ENCODE data around the gene ZCCHC24.
A peak's percentile ranks its signal among the peaks of the same experiment; 100 is the strongest.

ZCCHC24 gene

DNA sequence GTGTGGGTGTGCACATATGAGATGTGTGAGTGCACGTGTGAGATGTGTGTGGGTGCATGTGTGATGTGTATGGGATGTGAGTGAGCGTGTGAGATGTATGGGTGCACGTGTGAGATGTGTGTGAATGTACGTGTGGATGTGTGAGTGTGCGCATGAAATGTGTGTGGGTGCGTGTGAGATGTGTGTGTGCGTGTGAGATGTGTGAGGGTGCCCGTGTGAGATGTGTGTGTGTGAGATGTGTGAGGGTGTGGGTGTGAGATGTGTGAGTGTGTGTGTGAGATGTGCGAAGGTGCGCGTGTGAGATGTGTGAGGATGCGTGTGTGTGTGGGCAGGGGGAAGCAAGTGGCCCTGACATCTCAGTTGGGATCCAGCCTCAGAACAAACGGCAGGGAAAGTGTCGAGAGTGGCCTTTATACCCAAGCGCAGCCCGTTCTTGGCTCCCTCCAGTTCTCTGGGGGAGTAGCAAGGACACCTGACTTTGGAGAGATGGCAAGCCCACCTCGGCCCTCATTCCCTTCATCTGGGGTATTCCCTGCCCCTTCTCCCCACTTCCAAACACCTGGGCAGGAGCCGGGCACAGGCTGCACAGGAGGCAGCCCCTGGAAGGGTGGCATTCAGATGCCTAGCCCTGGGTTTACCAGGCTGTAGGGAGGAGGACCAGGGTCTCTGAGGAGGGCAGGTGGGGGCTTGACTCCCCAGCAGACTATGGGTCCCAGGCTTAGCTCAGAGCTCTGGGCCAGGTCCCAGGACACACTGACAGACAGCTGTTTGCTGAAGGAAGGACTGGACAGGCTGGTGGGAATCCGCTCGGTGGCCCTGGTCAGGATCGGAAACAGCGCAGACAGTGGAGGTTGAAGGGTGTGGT lies 66.5 kb downstream of the ZCCHC24 start:
- Histone ChIP-seq H3K9me3 (no peaks in the 10 kb centered on the region), H3K27ac (peak overlapping the region; percentile 66 to 71)
- intact Hi-C loops (cut with DNase I; ENCODE audit: low total_unique reads) = loop anchor here (1.0 kb wide), 1 partner anchor 87 kb away; no protein-coding TSS in a partner anchor

DNA sequence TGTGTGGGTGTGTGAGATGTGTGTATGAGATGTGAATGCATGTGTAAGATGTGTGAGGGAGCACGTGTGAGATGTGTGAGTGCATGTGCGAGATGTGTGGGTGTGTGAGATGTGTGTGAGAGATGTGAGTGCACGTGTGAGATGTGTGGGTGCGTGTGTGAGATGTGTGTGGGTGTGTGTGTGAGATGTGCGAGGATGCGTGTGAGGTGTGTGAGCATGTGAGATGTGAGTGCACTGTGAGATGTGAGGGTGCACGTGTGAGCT lies 67.1 kb downstream of the ZCCHC24 start:
- DNase-seq = no peak
- Histone ChIP-seq H3K36me3 (no peaks in the 10 kb centered on the region), H3K4me3 (no peak overlapping the region), H3K27me3 (no peaks in the 10 kb centered on the region), H3K4me1 (peaks cover 5 to 51% (median 43%) of the 10 kb centered on the region in 4 donors), H3K9me3 (no peaks in the 10 kb centered on the region), H3K27ac (no peak overlapping the region)
- TF ChIP-seq, protein P1, sequence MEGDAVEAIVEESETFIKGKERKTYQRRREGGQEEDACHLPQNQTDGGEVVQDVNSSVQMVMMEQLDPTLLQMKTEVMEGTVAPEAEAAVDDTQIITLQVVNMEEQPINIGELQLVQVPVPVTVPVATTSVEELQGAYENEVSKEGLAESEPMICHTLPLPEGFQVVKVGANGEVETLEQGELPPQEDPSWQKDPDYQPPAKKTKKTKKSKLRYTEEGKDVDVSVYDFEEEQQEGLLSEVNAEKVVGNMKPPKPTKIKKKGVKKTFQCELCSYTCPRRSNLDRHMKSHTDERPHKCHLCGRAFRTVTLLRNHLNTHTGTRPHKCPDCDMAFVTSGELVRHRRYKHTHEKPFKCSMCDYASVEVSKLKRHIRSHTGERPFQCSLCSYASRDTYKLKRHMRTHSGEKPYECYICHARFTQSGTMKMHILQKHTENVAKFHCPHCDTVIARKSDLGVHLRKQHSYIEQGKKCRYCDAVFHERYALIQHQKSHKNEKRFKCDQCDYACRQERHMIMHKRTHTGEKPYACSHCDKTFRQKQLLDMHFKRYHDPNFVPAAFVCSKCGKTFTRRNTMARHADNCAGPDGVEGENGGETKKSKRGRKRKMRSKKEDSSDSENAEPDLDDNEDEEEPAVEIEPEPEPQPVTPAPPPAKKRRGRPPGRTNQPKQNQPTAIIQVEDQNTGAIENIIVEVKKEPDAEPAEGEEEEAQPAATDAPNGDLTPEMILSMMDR (IDR thresholded peaks at IDR 0.05) = no peak
- intact Hi-C loops (cut with DNase I; ENCODE audit: low total_unique reads) = loop anchor here (1.0 kb wide), 1 partner anchor 88 kb away; no protein-coding TSS in a partner anchor

More for the DNA sequence above, 66.5 kb downstream of the ZCCHC24 start:
- Histone ChIP-seq H3K27me3 (no peaks in the 10 kb centered on the region), H3K36me3 (peaks cover 0 to 2% (median 0%) of the 10 kb centered on the region in 3 donors), H3K4me1 (peaks cover 5 to 51% (median 43%) of the 10 kb centered on the region in 4 donors), H3K4me3 (no peak overlapping the region)
- peak in 1 of 2 donors; percentile 61 for DNase-seq
- TF ChIP-seq, protein P1 (IDR thresholded peaks at IDR 0.05) = no peak

DNA sequence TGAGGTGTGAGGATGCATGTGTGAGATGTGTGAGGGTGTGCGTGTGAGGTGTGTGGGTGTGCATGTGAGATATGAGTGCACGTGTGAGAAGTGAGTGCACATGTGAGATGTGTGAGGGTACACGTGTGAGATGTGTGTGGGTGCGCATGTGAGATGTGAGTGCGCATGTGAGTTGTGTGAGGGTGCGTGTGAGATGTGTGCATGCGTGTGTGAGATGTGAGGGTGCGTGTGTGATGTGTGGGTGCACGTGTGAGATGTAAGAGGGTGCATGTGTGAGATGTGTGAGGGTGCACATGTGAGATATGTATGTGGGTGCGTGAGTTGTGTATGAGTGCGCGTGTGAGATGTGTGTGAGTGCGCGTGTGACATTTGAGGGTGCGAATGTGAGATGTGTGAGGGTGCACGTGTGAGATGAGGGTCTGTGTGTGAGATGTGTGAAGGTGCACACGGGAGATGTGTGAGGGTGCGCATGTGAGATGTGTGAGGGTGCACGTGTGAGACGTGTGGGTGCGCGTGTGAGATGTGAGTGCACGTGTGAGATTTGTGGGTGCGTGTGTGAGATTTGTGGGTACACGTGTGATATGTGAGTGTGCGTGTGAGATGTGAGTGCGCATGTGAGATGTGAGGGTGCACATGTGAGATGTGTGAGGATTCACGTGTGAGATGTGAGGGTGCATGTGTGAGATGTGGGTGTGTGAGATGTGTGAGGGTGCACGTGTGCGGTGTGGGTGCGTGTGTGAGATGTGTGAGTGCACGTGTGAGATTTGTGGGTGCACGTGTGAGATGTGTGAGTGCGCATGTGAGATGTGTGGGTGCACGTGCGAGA lies 67.7 kb downstream of the ZCCHC24 start:
- H3K4me1 ChIP-seq = peaks cover 5 to 46% (median 42%) of the 10 kb centered on the region in 4 donors
- H3K4me3 ChIP-seq = no peak overlapping the region
- no peaks in the 10 kb centered on the region for H3K36me3 ChIP-seq
- H3K27me3 ChIP-seq = no peaks in the 10 kb centered on the region
- intact Hi-C loops (cut with DNase I; ENCODE audit: low total_unique reads) = loop anchor here (1.0 kb wide), 1 partner anchor 89 kb away; no protein-coding TSS in a partner anchor
- TF ChIP-seq, protein P1 (IDR thresholded peaks at IDR 0.05) = no peak
- DNase-seq = peak in 1 of 2 donors; percentile 62
- H3K27ac ChIP-seq = no peak overlapping the region
- H3K9me3 ChIP-seq = no peaks in the 10 kb centered on the region

DNA sequence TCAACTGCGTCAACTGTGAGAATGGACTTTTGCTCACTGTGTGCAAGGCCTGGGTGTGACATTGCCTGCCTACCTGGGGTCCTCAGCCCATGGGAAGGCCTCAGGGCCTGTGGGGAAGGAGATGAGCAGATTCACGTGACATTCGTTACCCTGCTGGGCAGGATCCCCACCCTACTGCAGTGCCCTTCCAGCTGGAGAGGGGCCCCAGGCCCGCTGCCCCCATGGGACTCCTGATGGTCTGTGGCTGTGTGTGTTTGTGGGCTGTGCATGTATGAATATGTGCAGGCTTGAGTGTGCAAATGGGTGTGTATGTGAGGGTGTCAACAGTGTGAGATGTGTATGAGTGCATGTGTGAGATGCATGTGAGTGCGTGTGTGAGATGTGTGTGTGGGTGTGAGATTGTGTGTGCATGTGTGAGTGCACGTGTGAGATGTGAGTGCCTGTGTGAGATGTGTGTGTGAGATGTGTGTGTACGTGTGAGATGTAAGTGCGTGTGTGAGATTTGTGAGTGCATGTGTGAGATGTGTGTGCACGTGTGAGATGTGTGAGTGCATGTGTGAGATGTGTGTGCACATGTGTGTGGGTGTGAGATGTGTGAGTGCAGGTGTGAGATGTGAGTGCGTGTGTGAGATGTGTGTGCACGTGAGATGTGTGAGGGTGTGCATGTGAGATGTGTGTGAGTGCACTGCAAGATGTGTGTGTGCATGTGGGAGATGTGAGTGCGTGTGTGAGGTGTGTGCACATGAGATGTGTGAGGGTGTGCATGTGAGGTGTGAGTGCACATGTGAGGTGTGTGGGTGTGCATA lies 68.5 kb downstream of the ZCCHC24 start:
- Histone ChIP-seq H3K36me3 (no peaks in the 10 kb centered on the region), H3K27ac (no peak overlapping the region), H3K27me3 (no peaks in the 10 kb centered on the region), H3K9me3 (no peaks in the 10 kb centered on the region), H3K4me3 (no peak overlapping the region), H3K4me1 (peaks cover 5 to 38% (median 34%) of the 10 kb centered on the region in 4 donors)
- no peak for DNase-seq
- intact Hi-C loops (cut with DNase I; ENCODE audit: low total_unique reads) = no loop called here
- TF ChIP-seq, protein P1 (IDR thresholded peaks at IDR 0.05) = no peak

DNA sequence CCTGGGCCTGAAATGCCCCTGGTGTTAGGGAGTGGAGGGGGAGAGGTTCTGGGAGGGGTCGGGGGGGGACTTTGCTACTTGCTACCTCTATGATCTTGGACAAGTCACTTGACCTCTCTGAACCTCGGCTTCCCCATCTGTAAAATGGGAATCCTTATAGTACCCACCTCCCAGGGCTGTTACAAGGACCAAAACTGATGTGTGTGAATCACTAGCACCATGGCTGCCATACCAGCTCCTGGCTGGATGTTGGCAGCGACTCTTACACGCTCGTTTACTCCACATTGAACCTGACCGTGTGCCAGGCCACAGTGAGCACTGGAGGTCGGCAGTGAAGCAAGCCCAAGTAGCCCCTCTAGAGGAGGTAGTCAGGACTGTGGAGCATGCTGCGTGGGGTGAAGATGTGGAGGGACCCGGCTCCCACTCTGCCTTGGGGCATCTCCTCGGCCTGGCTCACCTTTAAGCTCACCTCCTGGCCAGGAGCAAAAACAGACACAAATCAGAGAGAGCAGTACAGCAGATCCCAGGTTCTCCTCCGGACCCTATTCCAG lies 69.3 kb downstream of the ZCCHC24 start:
- Histone ChIP-seq H3K9me3 (no peaks in the 10 kb centered on the region), H3K36me3 (no peaks in the 10 kb centered on the region), H3K4me3 (no peak overlapping the region), H3K27me3 (no peaks in the 10 kb centered on the region), H3K27ac (no peak overlapping the region), H3K4me1 (peaks cover 5 to 30% (median 27%) of the 10 kb centered on the region in 4 donors)
- intact Hi-C loops (cut with DNase I; ENCODE audit: low total_unique reads) = no loop called here
- TF ChIP-seq, protein P1 (IDR thresholded peaks at IDR 0.05) = no peak
- no peak for DNase-seq
